Cardiac muscle cell (in vitro differentiated cells and primary cell): ENCODE results near the gene TMEM87B. TPM values are rescaled to one million over a fixed set of nuclear protein-coding genes. Genes with fewer than 3 reads are reported as not detected.

Source experiments
- DNase-seq, 2 donors: peaks; one replicate each; pipeline versions ENCODE4 v3.0.0 to v3.0.0-alpha.2; 2010 to 2017; ENCODE audit warnings: low read depth in 1 of 2, low spot score in 1 of 2
- H3K27ac ChIP-seq: fragments of 200-600 bp; sonication (generic); 2 replicates; pipeline ENCODE4 v1.5.1; 2016
- H3K27me3 ChIP-seq: fragments of 200-600 bp; sonication (generic); 2 replicates; pipeline ENCODE4 v1.6.0; 2016; ENCODE audit warnings: control low read depth
- H3K36me3 ChIP-seq: fragments of 200-600 bp; sonication (generic); 2 replicates; pipeline ENCODE4 v1.5.1; 2016; ENCODE audit warnings: control low read depth
- H3K4me1 ChIP-seq: fragments of 200-600 bp; sonication (generic); 2 replicates; pipeline ENCODE4 v1.8.1; 2017; ENCODE audit warnings: low read depth, mild to moderate bottlenecking, mixed run types
- H3K4me3 ChIP-seq: fragments of 200-600 bp; sonication (generic); 2 replicates; pipeline ENCODE4 v1.5.1; 2016; ENCODE audit warnings: mild to moderate bottlenecking
- H3K9me3 ChIP-seq: fragments of 200-600 bp; sonication (generic); 2 replicates; pipeline ENCODE4 v1.5.1; 2017; ENCODE audit warnings: low read depth, mild to moderate bottlenecking, control low read depth
- polyA plus RNA-seq: library from polyadenylated mRNA; unstranded; fragments of >200 nt; fragmentation: Nextera tagmentation; extraction: Ambion mirVana; gene quantifications from 2 replicates; pipeline ENCODE4 v1.2.1, GENCODE V29; 2016
- total RNA-seq: library from RNA; depleted of rRNA; stranded (reverse); fragments of >200 nt; gene quantifications from 2 replicates; pipeline ENCODE4 v1.2.3, GENCODE V29; 2016
- TF ChIP-seq, protein P1 (sequence below): IDR thresholded peaks from 2 replicates; pipeline ENCODE4 v1.5.1; 2012; ENCODE audit warnings: low read depth, mild to moderate bottlenecking, low read length

Gene TMEM87B
- total and polyA plus RNA-seq, 2 experiments from 2014 or later, result 7.3 to 12.1 TPM

DNA sequence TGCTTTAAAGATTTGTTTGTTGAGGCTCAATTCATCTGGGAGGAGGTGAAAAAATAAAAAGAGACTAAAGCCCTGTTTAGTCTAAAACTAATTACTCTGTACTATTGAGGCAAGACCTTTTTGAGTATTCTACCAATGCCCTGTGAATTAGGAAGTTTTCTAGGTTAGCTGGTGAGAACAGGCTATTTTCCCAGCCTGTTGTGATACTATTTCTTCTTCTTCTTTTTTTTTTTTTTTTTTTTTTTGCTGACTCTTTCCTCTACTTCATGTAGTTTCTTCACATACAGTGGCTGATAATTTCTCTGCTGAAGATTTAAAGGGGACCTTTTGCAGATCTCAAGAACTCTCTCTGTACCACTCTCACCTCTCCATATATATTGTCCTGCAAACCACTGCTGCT is 8.8 kb upstream of the TMEM87B start:
- TF ChIP-seq, protein P1, sequence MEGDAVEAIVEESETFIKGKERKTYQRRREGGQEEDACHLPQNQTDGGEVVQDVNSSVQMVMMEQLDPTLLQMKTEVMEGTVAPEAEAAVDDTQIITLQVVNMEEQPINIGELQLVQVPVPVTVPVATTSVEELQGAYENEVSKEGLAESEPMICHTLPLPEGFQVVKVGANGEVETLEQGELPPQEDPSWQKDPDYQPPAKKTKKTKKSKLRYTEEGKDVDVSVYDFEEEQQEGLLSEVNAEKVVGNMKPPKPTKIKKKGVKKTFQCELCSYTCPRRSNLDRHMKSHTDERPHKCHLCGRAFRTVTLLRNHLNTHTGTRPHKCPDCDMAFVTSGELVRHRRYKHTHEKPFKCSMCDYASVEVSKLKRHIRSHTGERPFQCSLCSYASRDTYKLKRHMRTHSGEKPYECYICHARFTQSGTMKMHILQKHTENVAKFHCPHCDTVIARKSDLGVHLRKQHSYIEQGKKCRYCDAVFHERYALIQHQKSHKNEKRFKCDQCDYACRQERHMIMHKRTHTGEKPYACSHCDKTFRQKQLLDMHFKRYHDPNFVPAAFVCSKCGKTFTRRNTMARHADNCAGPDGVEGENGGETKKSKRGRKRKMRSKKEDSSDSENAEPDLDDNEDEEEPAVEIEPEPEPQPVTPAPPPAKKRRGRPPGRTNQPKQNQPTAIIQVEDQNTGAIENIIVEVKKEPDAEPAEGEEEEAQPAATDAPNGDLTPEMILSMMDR, result no peak
- Histone ChIP-seq H3K27me3 (no peaks in the 10 kb centered on the region), H3K4me1 (peaks cover 13% of the 10 kb centered on the region), H3K9me3 (no peaks in the 10 kb centered on the region), H3K27ac (no peak overlapping the region), H3K36me3 (no peaks in the 10 kb centered on the region), H3K4me3 (no peak overlapping the region)
- DNase-seq, result no peak

DNA sequence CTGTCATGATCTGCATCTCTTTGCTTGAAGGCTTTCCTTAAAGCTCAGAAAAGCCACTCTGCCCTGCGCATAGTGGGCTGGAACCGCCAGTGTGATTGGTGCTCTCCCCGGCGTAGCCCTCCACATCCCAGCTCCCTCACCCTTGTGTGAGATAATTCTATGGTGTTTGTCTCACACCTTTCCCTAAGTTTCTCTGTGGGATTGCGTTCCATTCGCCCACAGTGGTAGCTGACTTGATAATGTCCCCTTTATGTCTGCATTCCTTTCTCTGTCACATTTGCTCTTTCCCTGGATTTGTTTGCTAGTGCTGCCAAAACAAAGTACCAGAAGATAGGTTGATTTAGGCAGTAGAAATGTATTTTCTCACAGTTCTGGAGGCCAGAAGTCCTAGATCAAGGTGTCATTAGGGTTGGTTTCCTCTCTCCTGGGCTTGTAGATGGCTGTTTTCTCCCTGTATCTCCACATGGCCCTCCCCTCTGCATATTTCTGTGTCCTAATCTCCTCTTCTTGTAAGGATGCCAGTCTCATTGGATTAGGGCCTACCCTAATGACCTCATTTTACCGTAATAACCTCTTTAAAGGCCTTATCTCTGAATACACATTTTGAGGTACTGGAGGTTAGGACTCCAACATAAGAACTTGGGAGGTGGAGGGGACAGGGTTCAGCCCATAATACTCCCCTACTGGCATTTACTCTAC is 7.4 kb upstream of the TMEM87B start:
- TF ChIP-seq, protein P1, result no peak
- peaks cover 13% of the 10 kb centered on the region for H3K4me1 ChIP-seq
- no peaks in the 10 kb centered on the region for H3K27me3 ChIP-seq
- DNase-seq, result peak; percentile 16 to 56
- H3K36me3 ChIP-seq, result no peaks in the 10 kb centered on the region
- H3K27ac ChIP-seq, result peak overlapping the region; percentile 78
- H3K9me3 ChIP-seq, result no peaks in the 10 kb centered on the region
- H3K4me3 ChIP-seq, result no peak overlapping the region

DNA sequence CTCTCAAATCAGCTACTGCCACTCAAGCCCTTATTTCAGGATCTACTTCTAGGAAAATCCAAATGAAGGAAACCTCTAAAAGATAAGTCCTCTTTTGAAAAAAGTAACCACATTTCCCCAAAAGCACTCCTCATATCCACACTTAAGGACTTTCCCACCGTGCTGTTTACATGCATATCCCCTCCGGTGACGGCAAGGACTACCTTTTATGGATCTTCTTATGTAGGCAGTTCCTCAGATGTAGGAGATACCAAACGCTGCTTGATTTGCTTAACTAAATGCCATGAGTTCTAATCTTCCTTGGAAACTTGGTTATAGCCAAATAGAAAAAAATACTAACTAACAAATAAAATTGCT is 6.9 kb upstream of the TMEM87B start:
- no peaks in the 10 kb centered on the region for H3K36me3 ChIP-seq
- no peak for DNase-seq
- TF ChIP-seq, protein P1, result no peak
- no peak overlapping the region for H3K4me3 ChIP-seq
- peak overlapping the region; percentile 78 for H3K27ac ChIP-seq
- H3K27me3 ChIP-seq, result no peaks in the 10 kb centered on the region
- H3K4me1 ChIP-seq, result peaks cover 13% of the 10 kb centered on the region
- no peaks in the 10 kb centered on the region for H3K9me3 ChIP-seq

- Histone ChIP-seq H3K27ac (no peak overlapping the region), H3K27me3 (no peaks in the 10 kb centered on the region), H3K36me3 (no peaks in the 10 kb centered on the region), H3K4me3 (no peak overlapping the region), H3K4me1 (peaks cover 16% of the 10 kb centered on the region), H3K9me3 (no peaks in the 10 kb centered on the region)
- TF ChIP-seq, protein P1, result peak; percentile 84
- peak; percentile 47 to 78 for DNase-seq
Observed at GRCh38 chr2:112048887-112049286, 6.2 kb upstream of the TMEM87B start.

DNA sequence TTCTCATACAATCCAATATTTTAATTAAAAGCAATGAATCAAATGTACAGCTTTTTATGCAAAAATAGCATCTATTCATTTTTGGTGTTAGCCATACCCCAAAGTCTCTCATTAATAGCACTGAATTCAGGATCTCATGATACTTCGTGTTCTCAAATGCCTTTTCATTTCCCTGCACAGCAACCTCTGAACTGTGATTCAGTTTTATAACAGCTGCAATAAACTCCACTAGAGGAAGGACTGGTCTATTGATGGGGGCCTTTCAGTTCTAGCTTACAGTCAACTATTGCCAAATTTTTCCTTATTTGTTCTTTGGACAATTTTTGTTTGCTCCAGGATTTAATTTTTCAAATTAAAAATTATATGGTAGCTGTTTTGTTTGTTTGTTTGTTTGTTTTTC is 4.8 kb upstream of the TMEM87B start:
- no peaks in the 10 kb centered on the region for H3K9me3 ChIP-seq
- DNase-seq, result no peak
- no peak overlapping the region for H3K4me3 ChIP-seq
- TF ChIP-seq, protein P1, result no peak
- peaks cover 16% of the 10 kb centered on the region for H3K4me1 ChIP-seq
- H3K36me3 ChIP-seq, result no peaks in the 10 kb centered on the region
- H3K27ac ChIP-seq, result no peak overlapping the region
- H3K27me3 ChIP-seq, result no peaks in the 10 kb centered on the region
